H9 (cell line): ENCODE measurements around the gene CSNK1G1. TPM values are rescaled to one million over a fixed set of nuclear protein-coding genes. Genes with fewer than 3 reads are reported as not detected.

Source experiments
- DNase-seq: peaks from one replicate; pipeline ENCODE4 v3.0.0-alpha.2; 2017
- H2AFZ ChIP-seq: one replicate; pipeline ENCODE4 v1.6.1; 2013; ENCODE audit warnings: mild to moderate bottlenecking, low read length, control low read depth, moderate library complexity
- H2AK5ac ChIP-seq: 2 replicates; pipeline ENCODE4 v1.6.1; 2013; ENCODE audit warnings: low read length, control low read depth, mixed read lengths; ENCODE audit not compliant: insufficient read length
- H2BK120ac ChIP-seq: one replicate; pipeline ENCODE4 v1.6.1; 2013; ENCODE audit warnings: low read depth, mild to moderate bottlenecking, low read length, control low read depth, inconsistent platforms; ENCODE audit not compliant: poor library complexity, severe bottlenecking
- H2BK12ac ChIP-seq: 2 replicates; pipeline ENCODE4 v1.6.1; 2013; ENCODE audit warnings: low read length, control low read depth, mixed read lengths, low read depth; ENCODE audit not compliant: insufficient read length
- H2BK15ac ChIP-seq: 2 replicates; pipeline ENCODE4 v1.6.1; 2013; ENCODE audit warnings: low read depth, low read length, control low read depth
- H2BK20ac ChIP-seq: one replicate; pipeline ENCODE4 v1.6.1; 2013; ENCODE audit warnings: low read depth, mild to moderate bottlenecking, low read length, control low read depth, inconsistent platforms; ENCODE audit not compliant: poor library complexity, severe bottlenecking
- H2BK5ac ChIP-seq: 2 replicates; pipeline ENCODE4 v1.6.1; 2013; ENCODE audit warnings: low read length, control low read depth, mixed read lengths; ENCODE audit not compliant: insufficient read length
- H3K14ac ChIP-seq: 2 replicates; pipeline ENCODE4 v1.6.1; 2013; ENCODE audit warnings: low read length, control low read depth; ENCODE audit not compliant: insufficient read depth
- H3K18ac ChIP-seq: 2 replicates; pipeline ENCODE4 v1.6.1; 2013; ENCODE audit warnings: low read depth, mild to moderate bottlenecking, mixed read lengths, low read length, control low read depth; ENCODE audit not compliant: insufficient read length
- H3K23ac ChIP-seq: 2 replicates; pipeline ENCODE4 v1.6.1; 2013; ENCODE audit warnings: low read length, control low read depth, mixed read lengths, low read depth; ENCODE audit not compliant: insufficient read length
- H3K23me2 ChIP-seq: 2 replicates; pipeline ENCODE4 v1.6.1; 2013; ENCODE audit warnings: low read depth, mild to moderate bottlenecking, mixed read lengths, low read length, control low read depth; ENCODE audit not compliant: insufficient read length, poor library complexity, severe bottlenecking
- H3K27ac ChIP-seq: 2 replicates; pipeline ENCODE4 v1.5.1; 2013; ENCODE audit warnings: low read length, control low read depth, mixed read lengths, low read depth; ENCODE audit not compliant: insufficient read length
- H3K27me3 ChIP-seq: 2 replicates; pipeline ENCODE4 v1.6.1; 2013; ENCODE audit warnings: low read length, control low read depth, inconsistent platforms; ENCODE audit not compliant: insufficient read depth
- H3K4ac ChIP-seq: 2 replicates; pipeline ENCODE4 v1.6.1; 2013; ENCODE audit warnings: low read depth, mild to moderate bottlenecking, control low read depth, inconsistent platforms, low read length, moderate library complexity
- H3K4me1 ChIP-seq: 2 replicates; pipeline ENCODE4 v1.6.1; 2013; ENCODE audit warnings: low read length, control low read depth, inconsistent platforms; ENCODE audit not compliant: insufficient read depth
- H3K4me2 ChIP-seq: 2 replicates; pipeline ENCODE4 v1.6.1; 2013; ENCODE audit warnings: low read length, control low read depth, mixed read lengths; ENCODE audit not compliant: insufficient read length, insufficient read depth
- H3K56ac ChIP-seq: 2 replicates; pipeline ENCODE4 v1.6.1; 2013; ENCODE audit warnings: low read depth, mild to moderate bottlenecking, mixed read lengths, low read length, control low read depth; ENCODE audit not compliant: insufficient read length
- H3K79me1 ChIP-seq: 2 replicates; pipeline ENCODE4 v1.6.1; 2013; ENCODE audit warnings: low read depth, mild to moderate bottlenecking, moderate library complexity, low read length, control low read depth, inconsistent platforms; ENCODE audit not compliant: insufficient read depth, poor library complexity, severe bottlenecking
- H3K79me2 ChIP-seq: 2 replicates; pipeline ENCODE4 v1.6.1; 2013; ENCODE audit warnings: low read length, control low read depth, inconsistent platforms; ENCODE audit not compliant: insufficient read depth
- H3K9ac ChIP-seq: 2 replicates; pipeline ENCODE4 v1.6.1; 2013; ENCODE audit warnings: low read length, control low read depth, mixed read lengths; ENCODE audit not compliant: insufficient read length; ENCODE audit errors: extremely low read depth
- H3K9me3 ChIP-seq: one replicate; pipeline ENCODE4 v1.6.1; 2013; ENCODE audit warnings: low read depth, low read length, inconsistent platforms; ENCODE audit not compliant: control insufficient read depth
- H3T11ph ChIP-seq: one replicate; pipeline ENCODE4 v1.6.1; 2013; ENCODE audit warnings: mild to moderate bottlenecking, low read length, control low read depth, inconsistent platforms
- H4K20me1 ChIP-seq: one replicate; pipeline ENCODE4 v1.6.1; 2013; ENCODE audit not compliant: control insufficient read depth, insufficient read length, insufficient read depth
- H4K5ac ChIP-seq: 2 replicates; pipeline ENCODE4 v1.6.1; 2013; ENCODE audit warnings: low read depth, mild to moderate bottlenecking, mixed read lengths, low read length, control low read depth; ENCODE audit not compliant: insufficient read length
- H4K8ac ChIP-seq: replicated peaks from 2 replicates; pipeline ENCODE4 v1.6.1; 2013; ENCODE audit warnings: low read length, control low read depth, mixed read lengths, low read depth; ENCODE audit not compliant: insufficient read length
- H4K91ac ChIP-seq: 2 replicates; pipeline ENCODE4 v1.6.1; 2013; ENCODE audit warnings: low read depth, mild to moderate bottlenecking, moderate library complexity, mixed read lengths, low read length, control low read depth; ENCODE audit not compliant: insufficient read length
- H3K27ac Mint-ChIP-seq, 3 experiments: 2 replicates in 2 of 3; 3 replicates in 1 of 3; pipeline ENCODE4 v1.8.0; 2020 to 2021; ENCODE audit warnings: mixed read lengths in 3 of 3, mild to moderate bottlenecking in 1 of 3, moderate library complexity in 1 of 3
- H3K27me3 Mint-ChIP-seq: 2 replicates; pipeline ENCODE4 v1.8.0; 2021; ENCODE audit warnings: low read depth, mild to moderate bottlenecking, moderate library complexity, mixed read lengths
- H3K36me3 Mint-ChIP-seq, 3 experiments: 2 replicates in 2 of 3; 3 replicates in 1 of 3; pipeline ENCODE4 v1.8.0; 2020 to 2021; ENCODE audit warnings: low read depth in 3 of 3, mixed read lengths in 3 of 3; ENCODE audit not compliant: insufficient read depth in 1 of 3
- H3K4me1 Mint-ChIP-seq, 2 experiments: 2 replicates each; pipeline ENCODE4 v1.8.0; 2020; ENCODE audit warnings: mixed read lengths in 2 of 2
- H3K4me3 Mint-ChIP-seq, 2 experiments: 2 replicates in 1 of 2; 3 replicates in 1 of 2; pipeline ENCODE4 v1.8.0; 2020 to 2021; ENCODE audit warnings: mild to moderate bottlenecking in 2 of 2, mixed read lengths in 2 of 2, moderate library complexity in 1 of 2
- H3K9me3 Mint-ChIP-seq, 2 experiments: 2 replicates in 1 of 2; 3 replicates in 1 of 2; pipeline ENCODE4 v1.8.0; 2020; ENCODE audit warnings: mild to moderate bottlenecking in 2 of 2, mixed read lengths in 2 of 2, moderate library complexity in 1 of 2
- CTCF ChIP-seq: fragments of 200-600 bp; sonication (generic); conservative IDR thresholded peaks from 3 replicates; pipeline ENCODE4 v1.8.0; 2021; ENCODE audit warnings: antibody characterized with exemption, mild to moderate bottlenecking
- WGBS: extraction: QIAGEN DNeasy Blood & Tissue Kit; methylation state at CpG from one replicate; pipeline ENCODE4 v1.1.7; 2013; ENCODE audit warnings: missing lambda C conversion rate, low lambda C conversion rate, mixed read lengths; ENCODE audit not compliant: insufficient read length; ENCODE audit errors: extremely low coverage; 5-methylcytosine and 5-hydroxymethylcytosine counted together
- total RNA-seq: library from RNA; stranded (reverse); gene quantifications from 2 replicates; pipeline ENCODE4 v1.2.1, GENCODE V29; 2021

Gene CSNK1G1
- total RNA-seq, 1 experiment from 2014 or later: 17.1 TPM

GRCh38 chr15:64361259-64361658 is 5.3 kb upstream of the CSNK1G1 start:
- Mint-ChIP-seq H3K27ac (peak overlapping the region in 1 of 3 experiments; percentile 57; a peak in 2 of 7 replicates), H3K9me3 (no peaks in the 10 kb centered on the region), H3K27me3 (no peaks in the 10 kb centered on the region), H3K4me1 (peaks cover 4 to 5% of the 10 kb centered on the region in 2 experiments), H3K4me3 (no peak overlapping the region), H3K36me3 (peaks cover 12 to 35% (median 22%) of the 10 kb centered on the region in 3 experiments; a peak in 5 of 7 replicates)
- H3K14ac ChIP-seq: no peak overlapping the region
- H3K9me3 ChIP-seq: no peaks in the 10 kb centered on the region
- H2AK5ac ChIP-seq: no peak overlapping the region
- no peak for DNase-seq
- H2BK120ac ChIP-seq: no peak overlapping the region
- no peaks in the 10 kb centered on the region for H3K79me2 ChIP-seq
- no peak overlapping the region for H3K27ac ChIP-seq
- H3K18ac ChIP-seq: no peak overlapping the region
- no peak overlapping the region for H2BK5ac ChIP-seq
- no peak overlapping the region for H4K8ac ChIP-seq
- H3K79me1 ChIP-seq: no peaks in the 10 kb centered on the region
- H3T11ph ChIP-seq: no peak overlapping the region
- no peak overlapping the region for H3K4ac ChIP-seq
- H4K20me1 ChIP-seq: no peaks in the 10 kb centered on the region
- H3K4me1 ChIP-seq: no peaks in the 10 kb centered on the region
- no peak overlapping the region for H4K5ac ChIP-seq
- no peaks in the 10 kb centered on the region for H3K23me2 ChIP-seq
- no peaks in the 10 kb centered on the region for H3K27me3 ChIP-seq
- H2AFZ ChIP-seq: no peak overlapping the region
- no peak overlapping the region for H3K9ac ChIP-seq
- H3K23ac ChIP-seq: no peak overlapping the region
- no peak overlapping the region for H4K91ac ChIP-seq
- no peak overlapping the region for H2BK15ac ChIP-seq
- no peak overlapping the region for H3K4me2 ChIP-seq
- no peak overlapping the region for H2BK12ac ChIP-seq
- no peak overlapping the region for H3K56ac ChIP-seq
- WGBS: no CpG with 5 or more reads among the region's 4 CpGs
- no peak overlapping the region for H2BK20ac ChIP-seq
- no peak for TF ChIP-seq CTCF
